ENCODE data around the gene MSX1. TPM values are rescaled to one million over a fixed set of nuclear protein-coding genes. Genes with fewer than 3 reads are reported as not detected.
"Not testable (repeated sequence)": the region's sequence is repeated elsewhere in the genome, so short reads cannot be mapped to it uniquely, and the experiment has no call there.

The MSX1 gene
- 1 to 10 TPM; 1.1 to 2.2 (median 1.5) TPM for polyA plus RNA-seq (ENCODE audit: insufficient read depth in 1 of 5, insufficient read length in 5 of 5, low replicate concordance in 1 of 5)
- long read RNA-seq, donor 1, result 0 reads
- long read RNA-seq, donor 2, partial matches to known transcripts, result 0 of 2 reads
- long read RNA-seq, donor 2, other reads (novel, unspliced or antisense), result 0 of 2 reads
- long read RNA-seq, donor 3, result 0 reads
- long read RNA-seq, donor 4, result 0 reads
- long read RNA-seq, donor 5, result 0 reads
- long read RNA-seq, donor 6, partial matches to known transcripts, result 0 of 1 reads
- long read RNA-seq, donor 6, other reads (novel, unspliced or antisense), result 0 of 1 reads
- long read RNA-seq, donor 7, partial matches to known transcripts, result 0 of 2 reads
- long read RNA-seq, donor 7, other reads (novel, unspliced or antisense), result 0 of 2 reads
- long read RNA-seq, donor 8, result 0 reads

- peak; percentile 83 to 84 for DNase-seq
Observed at GRCh38 chr4:4859325-4859798, at the start of gene MSX1. Gene MSX1 (plus strand): TSS chr4:4859665. CDS start chr4:4859900, 235 bp downstream.

DNA sequence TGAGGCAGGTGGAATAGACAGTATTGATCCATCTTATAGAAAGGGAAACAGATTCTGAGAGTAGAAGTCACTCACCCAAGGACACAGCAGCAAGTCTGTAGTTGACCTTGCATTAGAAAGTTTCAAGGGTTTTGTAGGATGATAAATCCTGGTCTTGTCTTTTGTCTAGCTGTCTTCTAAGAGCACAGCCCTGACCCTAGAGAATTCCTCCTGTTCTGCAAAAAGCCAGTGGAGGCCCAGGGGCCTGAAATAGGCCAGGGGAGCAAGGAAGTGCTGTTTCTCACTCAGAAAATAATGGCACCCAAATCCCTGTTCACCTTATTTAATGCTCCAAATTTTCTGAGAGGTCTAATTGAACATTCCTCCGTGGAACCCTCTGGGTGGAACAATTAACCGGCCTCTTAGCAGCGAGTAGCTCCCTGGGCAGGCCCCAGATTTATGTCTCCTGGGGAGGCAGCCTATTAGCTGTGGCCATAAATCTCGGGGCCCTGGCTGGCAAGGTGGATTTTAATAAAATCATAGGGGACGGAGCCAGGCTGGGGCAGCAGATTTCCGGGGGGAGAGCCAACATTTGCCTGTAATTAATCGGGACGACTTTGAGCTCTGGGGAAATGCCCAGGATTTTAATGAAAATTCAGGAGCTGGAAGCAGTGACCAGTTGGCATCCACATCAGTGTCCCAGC lies 49.2 kb upstream of the MSX1 start:
- DNase-seq, result no peak

GRCh38 chr4:4810778-4811177 lies 48.7 kb upstream of the MSX1 start:
- no peak for DNase-seq

- no peak for DNase-seq
Observed at GRCh38 chr4:4812145-4812794, 47.2 kb upstream of the MSX1 start.

DNA sequence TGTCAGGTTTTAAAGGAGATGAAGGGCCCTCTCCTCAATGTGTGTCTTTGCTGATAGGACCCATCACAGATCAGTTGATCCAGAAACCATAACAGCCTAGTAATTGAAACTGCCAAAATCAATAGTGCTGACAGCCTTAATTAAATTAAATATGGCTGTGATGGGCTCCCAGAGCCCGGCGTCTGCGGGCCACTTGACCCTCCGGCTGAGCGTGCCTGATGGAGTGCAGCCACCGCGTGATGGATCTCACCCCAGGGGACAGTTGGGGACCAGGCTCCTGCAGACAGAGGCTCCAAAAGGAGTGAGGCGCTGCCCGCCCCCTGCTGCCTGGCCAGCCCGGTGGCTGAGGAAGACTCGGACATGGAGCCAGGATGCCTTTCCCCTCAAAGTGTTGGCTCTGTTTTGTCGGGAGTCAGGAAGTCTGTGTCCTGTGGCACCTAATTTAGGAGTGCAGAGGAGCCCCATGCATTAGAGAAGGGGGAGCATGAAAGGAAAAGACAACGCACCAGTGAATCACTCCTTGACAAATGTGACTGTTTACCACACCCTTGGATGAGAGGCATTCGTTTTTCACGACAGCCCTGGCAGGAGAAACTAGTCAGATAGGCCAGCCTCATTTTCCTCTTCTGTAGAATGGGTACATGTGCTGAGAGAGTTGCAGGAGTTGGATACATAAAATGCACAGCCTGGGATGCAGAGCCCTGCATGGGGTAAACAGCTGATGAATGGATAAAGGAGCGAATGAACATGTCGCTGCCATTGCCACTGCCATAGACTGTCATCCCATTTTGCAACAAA lies 40.9 kb upstream of the MSX1 start:
- DNase-seq, result no peak

- no peak for DNase-seq
Observed at GRCh38 chr4:4819213-4819606, 40.3 kb upstream of the MSX1 start.

DNA sequence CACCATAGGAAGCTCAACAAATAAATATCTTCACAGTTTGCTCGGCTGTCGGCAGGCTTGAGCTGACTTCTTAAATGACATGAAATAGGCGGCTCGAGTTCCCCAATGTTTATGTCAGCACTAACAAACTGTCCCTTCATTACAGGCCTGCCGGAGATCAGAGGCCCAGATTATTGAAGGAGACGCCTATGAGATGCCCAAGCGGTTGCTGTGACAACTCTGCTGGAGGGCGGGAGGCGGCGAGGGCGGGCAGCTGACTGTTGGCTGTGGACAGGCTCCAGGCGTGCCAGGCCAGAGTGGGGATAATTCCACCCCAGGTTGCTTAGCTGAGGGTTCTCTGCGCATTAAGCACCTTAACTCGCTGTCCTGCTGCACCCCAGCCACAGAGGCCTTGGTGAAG lies 39.2 kb upstream of the MSX1 start:
- DNase-seq, result peak in 1 of 2 donors; percentile 15

GRCh38 chr4:4820739-4821138 lies 38.7 kb upstream of the MSX1 start:
- DNase-seq, result no peak

- DNase-seq, result no peak
Observed at GRCh38 chr4:4821577-4821976, 37.9 kb upstream of the MSX1 start.

- not testable (repeated sequence) for DNase-seq
Observed at GRCh38 chr4:4822286-4822685, 37.2 kb upstream of the MSX1 start.

DNA sequence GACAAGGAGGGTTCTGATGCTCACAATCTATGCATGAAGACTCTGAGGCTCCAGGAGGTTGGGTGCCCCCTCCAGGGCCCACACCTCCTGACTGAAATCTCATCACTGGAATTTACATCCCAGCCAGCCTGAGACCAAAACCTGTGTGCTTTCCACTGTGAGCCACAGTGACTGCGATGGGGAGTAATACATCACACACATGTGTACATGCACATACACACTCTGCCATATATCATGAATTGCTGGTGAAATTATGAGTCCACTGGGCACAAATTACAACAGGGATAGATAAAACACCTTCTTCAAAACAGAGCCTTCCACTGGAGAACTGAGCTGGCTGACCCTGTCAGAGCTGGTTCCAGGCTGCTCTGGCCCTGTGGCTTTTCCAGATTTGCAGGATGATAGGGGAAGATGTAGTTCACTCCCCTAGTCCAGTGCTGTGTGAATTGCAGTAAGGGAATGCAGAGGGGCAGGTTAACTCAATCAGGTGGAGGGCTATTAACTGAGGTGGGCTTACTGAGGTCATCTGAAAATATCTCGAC lies 35.8 kb upstream of the MSX1 start:
- DNase-seq, result no peak

DNA sequence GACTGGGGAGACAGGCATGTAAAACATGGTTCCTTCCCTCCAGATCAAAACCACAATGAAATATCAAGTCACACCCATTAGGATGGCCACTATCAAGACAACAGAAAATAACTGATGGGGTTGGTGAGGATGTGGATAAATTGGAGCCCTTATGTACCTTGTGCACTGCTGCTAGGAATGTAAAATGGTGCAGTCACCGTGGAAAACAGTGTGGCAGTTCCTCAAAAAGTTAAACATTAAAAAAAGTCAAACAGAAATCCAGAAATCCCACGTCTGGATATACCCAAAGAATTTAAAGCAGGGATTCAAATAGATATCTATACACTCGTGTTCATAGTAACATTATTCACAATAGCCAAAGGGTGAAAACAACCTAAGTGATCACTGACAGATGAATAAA lies 35.2 kb upstream of the MSX1 start:
- no peak for DNase-seq

GRCh38 chr4:4825431-4825830 lies 34.0 kb upstream of the MSX1 start:
- DNase-seq, result no peak

DNA sequence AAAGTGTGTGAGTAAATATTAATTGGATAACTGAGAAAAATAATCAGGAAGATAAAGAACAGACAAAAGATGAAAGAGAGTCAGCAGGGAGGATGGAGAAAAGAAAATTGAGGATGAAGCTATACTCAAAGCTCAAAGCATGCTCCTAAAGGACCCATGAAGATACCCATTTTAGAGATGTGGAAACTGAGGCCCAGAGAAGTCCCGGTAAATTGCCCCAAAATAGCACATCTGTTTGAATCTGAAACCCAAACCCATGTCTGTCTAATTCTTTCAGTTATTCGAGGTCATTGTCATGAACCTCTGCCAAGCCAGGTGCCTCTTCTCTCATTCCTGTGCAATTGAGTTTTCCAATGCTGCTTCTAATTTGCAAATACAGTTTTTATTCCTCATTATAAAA lies 29.6 kb upstream of the MSX1 start:
- no peak for DNase-seq

GRCh38 chr4:4831266-4831665 lies 28.2 kb upstream of the MSX1 start:
- DNase-seq, result no peak

- no peak for DNase-seq
Observed at GRCh38 chr4:4831825-4832224, 27.6 kb upstream of the MSX1 start.

DNA sequence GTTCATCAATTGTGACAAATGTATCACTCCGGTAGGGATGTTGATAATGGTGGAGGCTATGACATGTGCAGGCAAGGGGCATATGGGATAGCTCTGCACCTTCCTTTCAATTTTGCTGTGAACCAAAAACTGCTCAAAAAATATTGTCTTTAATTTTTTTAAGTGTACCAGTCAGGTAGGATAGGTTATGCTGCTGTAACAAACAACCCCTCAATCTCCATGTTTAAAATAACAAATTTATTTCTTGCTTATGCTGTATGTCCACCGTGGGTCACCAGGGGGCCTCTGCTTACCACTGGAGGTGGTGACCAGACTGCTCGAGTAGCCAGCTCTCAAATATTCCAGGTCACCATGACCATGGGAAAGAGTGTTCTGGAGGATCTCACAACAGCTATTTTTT lies 23.4 kb upstream of the MSX1 start:
- DNase-seq, result no peak

DNA sequence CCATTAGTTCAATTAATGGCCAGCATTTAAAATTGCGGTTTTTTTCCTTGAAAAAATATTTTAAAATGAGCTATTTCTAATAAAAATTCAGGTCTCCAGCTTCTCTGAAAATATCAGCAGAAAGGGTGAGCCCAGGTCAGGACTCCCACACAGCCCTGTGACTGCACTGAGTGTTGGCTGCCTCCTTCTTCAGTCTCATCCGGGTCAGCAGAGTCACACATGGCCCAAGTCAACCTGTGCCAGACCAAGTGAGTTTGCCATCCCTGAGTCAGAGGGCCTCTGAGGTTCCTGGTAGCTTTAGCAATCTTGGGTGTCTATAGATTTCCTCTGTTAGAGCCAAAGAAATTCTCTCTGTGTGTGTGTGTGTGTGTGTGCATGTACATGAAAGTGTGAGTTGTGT lies 22.1 kb upstream of the MSX1 start:
- DNase-seq, result no peak

DNA sequence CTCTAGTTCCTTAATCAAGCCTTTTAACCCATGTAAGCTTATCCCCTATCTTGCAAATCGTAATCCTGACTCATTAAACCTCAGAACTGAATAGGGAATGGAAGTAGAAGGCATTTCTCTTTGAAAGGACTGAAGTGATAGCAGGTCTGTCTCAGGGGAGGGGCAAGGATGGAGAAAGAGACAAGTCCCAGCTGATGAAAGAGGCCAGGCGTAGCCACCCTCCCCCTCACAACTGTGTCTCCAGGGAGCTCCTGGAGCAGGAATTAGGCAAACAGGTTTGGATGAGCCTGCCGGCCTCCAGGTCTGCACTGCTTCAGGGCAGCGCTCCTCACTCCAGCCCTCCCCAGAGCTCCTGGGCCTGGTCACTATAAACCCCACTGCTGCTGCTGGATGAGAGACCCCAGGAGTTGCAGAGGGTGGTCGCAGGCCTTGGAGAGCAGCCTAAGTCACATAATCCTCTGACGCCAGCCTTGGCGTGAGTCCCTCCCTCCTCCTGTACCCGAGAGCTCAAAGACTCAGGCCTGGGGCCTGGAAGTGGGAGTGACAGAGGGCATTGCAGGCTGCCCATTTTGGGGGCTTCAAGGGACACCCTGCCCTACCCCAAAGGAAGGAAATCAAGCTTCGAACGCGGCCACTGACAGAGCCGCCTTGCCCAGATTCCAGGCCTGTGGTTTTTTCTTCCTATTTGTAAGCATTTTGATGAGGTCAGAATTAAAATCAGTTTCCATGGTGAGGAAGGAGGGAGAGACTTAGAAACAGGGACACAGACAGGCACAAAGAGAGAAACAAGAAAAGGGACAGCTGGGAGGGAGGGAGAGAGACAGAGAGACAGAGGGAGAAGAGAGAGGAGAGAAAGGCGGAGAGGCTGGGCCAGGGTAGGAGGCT lies 21.2 kb upstream of the MSX1 start:
- no peak for DNase-seq

Data from right lung (tissue), 10 donors.